Measurements from ENCODE around the gene PRKCE.

Gene PRKCE

GRCh38 chr2:46034535-46034934, 383.1 kb downstream of the PRKCE start:
- no peak for ATAC-seq
- H3K27ac Mint-ChIP-seq = no peak overlapping the region
- no peaks in the 10 kb centered on the region for H3K4me1 Mint-ChIP-seq
- H3K9me3 Mint-ChIP-seq = no peaks in the 10 kb centered on the region
- no peaks in the 10 kb centered on the region for H3K27me3 Mint-ChIP-seq
- no peak overlapping the region for H3K4me3 Mint-ChIP-seq
- H3K36me3 Mint-ChIP-seq = peaks cover 48% of the 10 kb centered on the region

- Mint-ChIP-seq H3K4me3 (no peak overlapping the region), H3K27me3 (no peaks in the 10 kb centered on the region), H3K9me3 (no peaks in the 10 kb centered on the region)
These were observed 385.5 kb downstream of the PRKCE start for GRCh38 chr2:46036929-46037328.

DNA sequence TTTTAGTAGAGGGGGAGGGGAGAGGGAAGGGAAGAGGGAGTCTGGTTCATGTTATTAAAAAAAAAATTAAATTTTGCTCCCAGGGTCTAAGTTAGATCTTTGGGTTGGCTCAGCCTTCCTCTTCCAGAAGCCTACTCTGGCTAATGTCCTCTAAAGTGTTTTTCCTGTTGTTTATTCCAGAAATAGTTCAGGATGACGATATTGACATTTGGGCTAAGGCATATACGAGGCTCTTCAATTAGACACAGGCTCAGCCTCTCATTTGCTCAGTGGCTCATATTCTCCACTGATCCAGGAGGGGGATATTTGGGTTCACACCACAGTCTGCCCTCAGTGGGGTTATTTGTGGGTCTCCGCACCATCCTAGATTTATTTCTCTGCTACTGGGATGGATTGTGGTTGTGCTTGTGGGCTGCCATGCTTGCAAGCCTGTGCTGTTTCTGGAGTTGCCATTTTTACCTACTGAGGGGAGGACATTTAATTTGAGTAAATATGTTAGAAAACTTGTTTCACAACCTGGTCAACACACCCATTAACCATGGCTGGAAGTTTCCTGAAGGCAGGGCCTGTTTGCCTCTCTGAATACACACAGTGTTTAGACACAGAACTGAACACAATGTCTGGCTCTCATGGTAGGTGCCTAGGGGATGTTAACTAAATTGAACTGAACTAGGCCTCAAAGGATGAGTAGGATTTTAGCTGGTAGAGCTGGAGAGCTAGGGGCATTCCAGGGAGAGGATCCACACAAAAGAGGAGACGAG, 388.2 kb downstream of the PRKCE start:
- Mint-ChIP-seq H3K4me1 (no peaks in the 10 kb centered on the region), H3K9me3 (no peaks in the 10 kb centered on the region), H3K27ac (no peak overlapping the region), H3K27me3 (no peaks in the 10 kb centered on the region), H3K4me3 (no peak overlapping the region), H3K36me3 (peaks cover 28% of the 10 kb centered on the region)
- no peak for ATAC-seq

More at GRCh38 chr2:46036929-46037328, 385.5 kb downstream of the PRKCE start:
- Mint-ChIP-seq H3K4me1 (no peaks in the 10 kb centered on the region), H3K27ac (no peak overlapping the region), H3K36me3 (peaks cover 41% of the 10 kb centered on the region)
- no peak for ATAC-seq

GRCh38 chr2:46040563-46041155, 389.2 kb downstream of the PRKCE start:
- no peaks in the 10 kb centered on the region for H3K27me3 Mint-ChIP-seq
- peaks cover 31% of the 10 kb centered on the region for H3K36me3 Mint-ChIP-seq
- no peak overlapping the region for H3K27ac Mint-ChIP-seq
- H3K9me3 Mint-ChIP-seq = no peaks in the 10 kb centered on the region
- H3K4me3 Mint-ChIP-seq = no peak overlapping the region
- no peaks in the 10 kb centered on the region for H3K4me1 Mint-ChIP-seq
- no peak for ATAC-seq

DNA sequence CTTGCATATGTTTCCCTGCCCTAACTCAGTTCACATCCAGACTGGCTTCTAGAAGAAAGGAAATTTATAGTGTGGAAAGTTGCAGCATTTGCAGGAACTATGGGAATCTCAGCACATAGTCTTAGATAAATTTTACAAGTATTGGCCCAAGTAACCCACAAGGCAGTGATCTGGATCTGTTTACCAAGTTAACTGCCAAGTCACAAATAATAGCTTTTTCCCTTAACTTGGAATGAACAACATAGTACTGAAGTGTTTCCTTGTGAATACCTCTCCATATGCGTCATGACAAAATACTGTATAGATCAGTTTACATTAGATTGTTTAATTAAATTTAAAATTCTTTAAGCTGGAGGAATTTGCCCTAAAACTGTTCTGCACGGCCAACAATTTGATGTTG, 390.0 kb downstream of the PRKCE start:
- H3K4me1 Mint-ChIP-seq = no peaks in the 10 kb centered on the region
- no peak overlapping the region for H3K4me3 Mint-ChIP-seq
- H3K9me3 Mint-ChIP-seq = no peaks in the 10 kb centered on the region
- H3K27ac Mint-ChIP-seq = no peak overlapping the region
- ATAC-seq = no peak
- H3K27me3 Mint-ChIP-seq = no peaks in the 10 kb centered on the region
- H3K36me3 Mint-ChIP-seq = peaks cover 31% of the 10 kb centered on the region

DNA sequence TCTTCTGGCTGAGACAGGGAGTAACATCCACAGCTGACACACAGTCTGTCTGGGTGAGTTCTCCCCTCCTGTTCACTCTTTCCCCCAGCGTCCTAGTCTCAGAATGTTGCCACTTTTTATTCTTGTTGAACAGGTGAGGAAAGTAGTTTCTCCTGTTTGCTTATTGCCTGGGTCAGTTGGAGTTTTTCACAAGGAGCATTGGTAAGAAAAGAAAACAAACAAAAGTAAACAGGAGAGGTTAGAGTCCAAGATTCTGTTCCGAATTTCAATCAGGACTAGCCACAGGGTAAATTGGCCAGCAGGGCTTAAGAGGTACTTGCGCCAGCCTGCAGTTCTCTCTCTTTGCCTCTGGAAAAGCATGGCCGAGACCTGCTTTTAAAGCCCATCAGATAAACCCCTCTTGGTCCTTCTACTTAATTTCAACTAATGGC, 390.7 kb downstream of the PRKCE start:
- H3K27me3 Mint-ChIP-seq = no peaks in the 10 kb centered on the region
- ATAC-seq = no peak
- peaks cover 34% of the 10 kb centered on the region for H3K36me3 Mint-ChIP-seq
- no peak overlapping the region for H3K27ac Mint-ChIP-seq
- no peak overlapping the region for H3K4me3 Mint-ChIP-seq
- H3K9me3 Mint-ChIP-seq = no peaks in the 10 kb centered on the region
- no peaks in the 10 kb centered on the region for H3K4me1 Mint-ChIP-seq

- Mint-ChIP-seq H3K4me1 (no peaks in the 10 kb centered on the region), H3K27ac (no peak overlapping the region), H3K27me3 (no peaks in the 10 kb centered on the region), H3K4me3 (no peak overlapping the region), H3K36me3 (peaks cover 34% of the 10 kb centered on the region), H3K9me3 (no peaks in the 10 kb centered on the region)
- ATAC-seq = no peak
These were observed 391.2 kb downstream of the PRKCE start for GRCh38 chr2:46042711-46043110.

DNA sequence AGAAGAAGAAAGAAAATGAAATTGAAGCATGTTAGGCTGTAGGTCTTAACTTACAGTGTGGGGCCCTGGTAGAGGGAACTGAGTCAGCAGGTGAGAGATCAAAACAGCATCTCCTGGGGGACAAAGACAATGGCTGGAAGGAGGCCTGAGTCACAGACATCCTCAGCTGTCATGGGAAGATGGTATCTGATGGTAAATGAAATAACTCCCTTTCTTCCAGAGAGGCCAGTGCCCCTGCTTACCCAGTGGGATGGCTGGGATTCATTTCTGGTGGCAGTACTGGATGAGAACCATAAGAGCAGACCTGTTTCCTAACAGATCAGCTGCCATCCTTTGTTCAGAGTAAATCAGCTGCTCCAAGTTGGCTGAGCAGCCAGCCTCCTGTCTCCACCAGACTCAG, 394.4 kb downstream of the PRKCE start:
- H3K27me3 Mint-ChIP-seq = no peaks in the 10 kb centered on the region
- no peaks in the 10 kb centered on the region for H3K4me1 Mint-ChIP-seq
- H3K36me3 Mint-ChIP-seq = peaks cover 32% of the 10 kb centered on the region
- H3K9me3 Mint-ChIP-seq = no peaks in the 10 kb centered on the region
- H3K27ac Mint-ChIP-seq = no peak overlapping the region
- ATAC-seq = no peak
- H3K4me3 Mint-ChIP-seq = no peak overlapping the region

DNA sequence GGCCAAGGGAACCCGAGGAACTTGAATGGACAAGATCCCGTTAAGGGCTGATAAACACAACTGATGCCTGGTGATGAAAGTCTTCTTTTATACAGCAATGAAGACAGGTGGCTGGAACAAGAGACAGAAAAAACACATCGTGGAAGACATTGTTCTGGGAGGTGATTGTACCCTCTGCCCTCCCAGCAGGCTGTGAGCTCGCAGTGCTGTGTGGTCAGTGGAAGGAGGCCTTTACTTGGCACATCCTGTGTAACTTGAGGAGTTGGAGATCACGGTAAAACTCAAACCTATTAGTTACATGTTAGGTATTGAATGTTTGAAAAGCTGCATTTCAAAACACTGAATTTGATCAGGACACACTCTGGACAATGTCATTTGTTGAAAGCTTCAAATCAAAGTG, 395.8 kb downstream of the PRKCE start:
- H3K4me3 Mint-ChIP-seq = no peak overlapping the region
- ATAC-seq = no peak
- no peak overlapping the region for H3K27ac Mint-ChIP-seq
- peaks cover 46% of the 10 kb centered on the region for H3K36me3 Mint-ChIP-seq
- no peaks in the 10 kb centered on the region for H3K9me3 Mint-ChIP-seq
- H3K4me1 Mint-ChIP-seq = no peaks in the 10 kb centered on the region
- H3K27me3 Mint-ChIP-seq = no peaks in the 10 kb centered on the region

DNA sequence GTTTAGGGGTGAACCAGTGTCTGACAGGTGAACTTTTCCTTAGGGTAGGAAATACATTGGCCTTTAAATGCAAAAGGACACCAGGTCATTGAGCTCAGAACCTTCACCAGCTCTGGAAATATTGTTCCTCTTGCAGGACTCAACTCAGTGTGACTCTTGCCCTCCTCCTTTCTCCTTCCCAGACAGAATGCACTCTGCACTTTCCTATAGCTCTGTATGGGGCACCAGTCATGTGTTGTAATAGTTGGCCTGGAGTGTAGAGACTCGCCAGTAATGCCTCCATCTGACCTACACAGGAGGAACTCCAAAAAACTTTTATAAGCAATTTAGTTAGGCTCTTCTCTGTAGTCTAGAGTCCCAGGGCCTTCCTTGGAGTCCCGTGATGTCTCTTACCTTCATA, 397.2 kb downstream of the PRKCE start:
- Mint-ChIP-seq H3K27ac (no peak overlapping the region), H3K4me1 (no peaks in the 10 kb centered on the region), H3K4me3 (no peak overlapping the region), H3K9me3 (no peaks in the 10 kb centered on the region), H3K36me3 (peaks cover 55% of the 10 kb centered on the region), H3K27me3 (no peaks in the 10 kb centered on the region)
- ATAC-seq = no peak

DNA sequence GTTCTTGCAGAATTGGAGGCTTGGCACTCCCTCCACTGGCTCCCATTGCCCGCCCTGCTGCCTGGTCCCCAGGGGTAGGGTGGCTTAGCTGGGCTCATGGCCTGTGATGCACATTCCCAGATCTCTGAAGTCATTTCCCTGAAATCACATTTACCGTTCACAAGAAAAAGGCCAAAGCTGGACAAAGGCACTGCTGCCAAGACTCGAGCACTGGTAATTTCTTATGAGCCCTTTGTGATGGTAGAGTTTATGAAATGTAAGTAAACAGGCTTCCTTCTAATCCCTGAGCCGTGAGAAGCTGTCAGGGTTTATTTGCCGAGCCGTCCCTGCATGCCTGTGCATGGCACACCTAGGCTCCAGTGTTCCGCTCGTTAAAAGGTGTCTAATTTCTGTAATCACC, 398.6 kb downstream of the PRKCE start:
- H3K4me3 Mint-ChIP-seq = no peak overlapping the region
- peaks cover 64% of the 10 kb centered on the region for H3K36me3 Mint-ChIP-seq
- H3K27me3 Mint-ChIP-seq = no peaks in the 10 kb centered on the region
- no peaks in the 10 kb centered on the region for H3K4me1 Mint-ChIP-seq
- no peak for ATAC-seq
- H3K27ac Mint-ChIP-seq = no peak overlapping the region
- no peaks in the 10 kb centered on the region for H3K9me3 Mint-ChIP-seq

GRCh38 chr2:46050489-46050888, 399.0 kb downstream of the PRKCE start:
- no peak overlapping the region for H3K27ac Mint-ChIP-seq
- H3K9me3 Mint-ChIP-seq = no peaks in the 10 kb centered on the region
- no peak overlapping the region for H3K4me3 Mint-ChIP-seq
- H3K27me3 Mint-ChIP-seq = no peaks in the 10 kb centered on the region
- peaks cover 66% of the 10 kb centered on the region for H3K36me3 Mint-ChIP-seq
- no peaks in the 10 kb centered on the region for H3K4me1 Mint-ChIP-seq
- ATAC-seq = no peak

GRCh38 chr2:46051085-46051484, 399.6 kb downstream of the PRKCE start:
- Mint-ChIP-seq H3K27me3 (no peaks in the 10 kb centered on the region), H3K4me1 (no peaks in the 10 kb centered on the region), H3K9me3 (no peaks in the 10 kb centered on the region), H3K4me3 (no peak overlapping the region), H3K27ac (no peak overlapping the region), H3K36me3 (peaks cover 65% of the 10 kb centered on the region)
- ATAC-seq = no peak

DNA sequence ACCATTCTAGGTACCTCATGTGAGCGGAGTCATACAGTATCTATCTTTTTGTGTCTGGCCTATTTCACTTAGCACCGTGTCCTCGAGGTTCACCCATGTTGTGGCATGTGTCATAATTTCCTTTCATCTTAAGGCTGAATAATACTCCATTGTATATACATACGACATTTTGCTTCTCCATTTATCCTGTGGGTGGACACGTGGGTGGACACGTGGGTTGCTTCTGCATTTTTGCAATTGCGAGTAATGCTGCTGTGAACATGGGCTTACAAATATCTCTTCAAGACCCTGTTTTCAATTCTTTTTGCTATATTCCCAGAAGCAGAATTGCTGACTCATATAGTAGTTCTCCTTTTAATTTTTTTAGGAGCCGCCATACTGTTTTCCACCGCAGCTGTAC, 402.1 kb downstream of the PRKCE start:
- Mint-ChIP-seq H3K9me3 (no peaks in the 10 kb centered on the region), H3K4me3 (no peak overlapping the region), H3K4me1 (no peaks in the 10 kb centered on the region), H3K36me3 (peaks cover 60% of the 10 kb centered on the region), H3K27me3 (no peaks in the 10 kb centered on the region), H3K27ac (no peak overlapping the region)
- ATAC-seq = no peak

DNA sequence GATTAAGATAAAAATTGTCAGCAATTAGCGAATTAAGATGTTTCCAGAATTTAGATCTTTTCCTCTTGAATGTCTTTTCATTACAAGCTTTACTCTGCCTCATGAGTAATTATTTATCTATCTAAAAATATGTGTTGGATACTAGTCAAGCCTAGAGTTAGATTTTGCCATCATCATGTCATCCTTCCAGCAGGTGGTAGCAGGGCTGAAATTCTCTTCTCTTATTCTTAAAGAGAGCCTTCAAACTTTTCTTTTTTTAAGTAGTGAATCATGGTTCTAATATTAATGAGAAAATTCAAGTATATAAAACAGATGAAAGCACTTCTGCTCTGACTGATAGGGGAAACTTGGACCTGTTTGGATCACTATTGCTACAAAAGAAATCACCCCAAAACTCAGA, 405.1 kb downstream of the PRKCE start:
- ATAC-seq = no peak
- Mint-ChIP-seq H3K4me3 (no peak overlapping the region), H3K27ac (no peak overlapping the region), H3K9me3 (no peaks in the 10 kb centered on the region), H3K27me3 (no peaks in the 10 kb centered on the region), H3K36me3 (peaks cover 38% of the 10 kb centered on the region), H3K4me1 (no peaks in the 10 kb centered on the region)

DNA sequence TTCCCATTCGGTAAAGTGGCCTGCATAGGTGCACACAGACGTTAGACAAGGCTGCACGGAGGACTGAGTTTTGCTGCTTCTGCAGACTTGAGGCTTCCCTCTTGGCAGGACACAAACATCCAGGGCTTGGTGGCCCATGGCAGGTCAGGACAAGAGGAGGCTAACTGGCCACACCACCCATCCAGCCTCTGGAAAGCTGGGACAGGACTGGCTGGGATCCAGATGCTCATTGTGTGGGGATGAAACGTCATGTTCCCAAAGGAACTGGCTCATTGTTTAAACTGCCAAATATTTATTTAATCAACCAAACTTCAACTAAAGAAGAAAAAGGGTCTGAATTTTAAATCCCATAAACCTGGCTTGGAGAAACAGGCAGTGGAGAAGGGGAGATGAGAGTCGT, 406.7 kb downstream of the PRKCE start:
- Mint-ChIP-seq H3K36me3 (peaks cover 30% of the 10 kb centered on the region), H3K4me1 (peaks cover 5% of the 10 kb centered on the region)

More for the DNA sequence above, 406.7 kb downstream of the PRKCE start:
- H3K4me3 Mint-ChIP-seq = no peak overlapping the region
- no peaks in the 10 kb centered on the region for H3K27me3 Mint-ChIP-seq
- no peak overlapping the region for H3K27ac Mint-ChIP-seq
- ATAC-seq = no peak
- no peaks in the 10 kb centered on the region for H3K9me3 Mint-ChIP-seq

Data from stimulated activated memory B cell treated with anti-CD40 and anti-IgM and Interleukin-4, amounts not matched to agents 10 μg/mL and 1 μg/mL and 100 μg/mL, for 72 hours (primary cell).